ACC112 (cell line): Measurements from ENCODE around the gene HSFX4.
"Not testable (repeated sequence)": the region's sequence is repeated elsewhere in the genome, so short reads cannot be mapped to it uniquely, and the experiment has no call there.

Source experiments
- H2AFZ ChIP-seq: fragments of 200-600 bp; sonication (generic); one replicate; pipeline ENCODE4 v1.6.0; 2017; ENCODE audit warnings: antibody characterized with exemption, low read length; ENCODE audit not compliant: unreplicated experiment
- H3K27ac ChIP-seq: fragments of 200-600 bp; sonication (generic); 2 replicates; pipeline ENCODE4 v1.5.1; 2014; ENCODE audit warnings: low read depth, mild to moderate bottlenecking, antibody characterized with exemption, low read length, moderate library complexity
- H3K27me3 ChIP-seq: fragments of 200-600 bp; sonication (generic); 2 replicates; pipeline ENCODE4 v1.6.1; 2014; ENCODE audit warnings: mild to moderate bottlenecking, antibody characterized with exemption, low read length, moderate library complexity, mixed read lengths; ENCODE audit not compliant: insufficient read depth
- H3K36me3 ChIP-seq: fragments of 200-600 bp; sonication (generic); 2 replicates; pipeline ENCODE4 v1.6.1; 2016; ENCODE audit warnings: mild to moderate bottlenecking, antibody characterized with exemption, low read length, moderate library complexity, mixed read lengths; ENCODE audit not compliant: insufficient read depth
- H3K4me1 ChIP-seq: fragments of 200-600 bp; sonication (generic); one replicate; pipeline ENCODE4 v1.6.1; 2016; ENCODE audit warnings: low read length, mixed read lengths; ENCODE audit not compliant: insufficient read depth, unreplicated experiment, control insufficient read depth
- H3K4me3 ChIP-seq: fragments of 200-600 bp; sonication (generic); 2 replicates; pipeline ENCODE4 v1.5.1; 2014; ENCODE audit warnings: mild to moderate bottlenecking, low read depth, low read length
- H3K79me2 ChIP-seq: fragments of 200-600 bp; sonication (generic); one replicate; pipeline ENCODE4 v1.6.0; 2016; ENCODE audit warnings: low read length; ENCODE audit not compliant: control insufficient read depth, unreplicated experiment, insufficient read depth

Gene HSFX4, protein sequence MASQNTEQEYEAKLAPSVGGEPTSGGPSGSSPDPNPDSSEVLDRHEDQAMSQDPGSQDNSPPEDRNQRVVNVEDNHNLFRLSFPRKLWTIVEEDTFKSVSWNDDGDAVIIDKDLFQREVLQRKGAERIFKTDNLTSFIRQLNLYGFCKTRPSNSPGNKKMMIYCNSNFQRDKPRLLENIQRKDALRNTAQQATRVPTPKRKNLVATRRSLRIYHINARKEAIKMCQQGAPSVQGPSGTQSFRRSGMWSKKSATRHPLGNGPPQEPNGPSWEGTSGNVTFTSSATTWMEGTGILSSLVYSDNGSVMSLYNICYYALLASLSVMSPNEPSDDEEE

GRCh38 chrX:149929400-149929799, at the start of gene HSFX4:
HSFX4 (plus strand) TSS chrX:149929573; CDS start chrX:149929645, 72 bp downstream.
- not testable (repeated sequence) for H3K27me3 ChIP-seq, H3K27ac ChIP-seq, H3K4me1 ChIP-seq, H3K36me3 ChIP-seq, H3K4me3 ChIP-seq, H2AFZ ChIP-seq, H3K79me2 ChIP-seq

- peaks cover 5% of the 10 kb centered on the region for H3K4me1 ChIP-seq
- H3K27ac ChIP-seq: no peak within 1 kb of the TSS
These were observed 48.2 kb upstream of the HSFX4 start, which contains the start of gene MAGEA8 for GRCh38 chrX:149881081-149881711. MAGEA8 (plus strand) TSS chrX:149881183; CDS start chrX:149884273, 3,090 bp downstream.

DNA sequence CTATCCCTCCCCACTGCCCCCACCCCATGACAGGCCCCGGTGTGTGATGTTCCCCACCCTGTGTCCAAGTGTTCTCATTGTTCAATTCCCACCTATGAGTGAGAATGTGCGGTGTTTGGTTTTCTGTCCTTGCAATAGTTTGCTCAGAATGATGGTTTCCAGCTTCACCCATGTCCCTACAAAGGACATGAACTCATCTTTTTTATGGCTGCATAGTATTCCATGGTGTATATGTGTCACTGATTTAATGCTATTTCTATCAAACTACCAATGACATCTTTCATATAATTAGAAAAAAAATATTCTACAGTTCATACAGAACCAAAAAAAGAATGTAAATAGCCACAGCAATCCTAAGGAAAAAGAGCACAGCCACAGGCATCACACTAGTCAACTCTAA, 38.5 kb upstream of the HSFX4 start:
- H3K79me2 ChIP-seq, H3K27ac ChIP-seq, H3K27me3 ChIP-seq, H3K36me3 ChIP-seq, H3K4me3 ChIP-seq, H3K4me1 ChIP-seq, H2AFZ ChIP-seq: not testable (repeated sequence)

More at GRCh38 chrX:149881081-149881711, 48.2 kb upstream of the HSFX4 start, which contains the start of gene MAGEA8:
- H3K4me3 ChIP-seq: no peak within 1 kb of the TSS
- H3K79me2 ChIP-seq: no peaks in the 10 kb centered on the region
- H2AFZ ChIP-seq: no peak within 1 kb of the TSS
- peaks cover 8% of the 10 kb centered on the region; the same call in 1 of the 2 replicates for H3K27me3 ChIP-seq
- H3K36me3 ChIP-seq: no peaks in the 10 kb centered on the region

DNA sequence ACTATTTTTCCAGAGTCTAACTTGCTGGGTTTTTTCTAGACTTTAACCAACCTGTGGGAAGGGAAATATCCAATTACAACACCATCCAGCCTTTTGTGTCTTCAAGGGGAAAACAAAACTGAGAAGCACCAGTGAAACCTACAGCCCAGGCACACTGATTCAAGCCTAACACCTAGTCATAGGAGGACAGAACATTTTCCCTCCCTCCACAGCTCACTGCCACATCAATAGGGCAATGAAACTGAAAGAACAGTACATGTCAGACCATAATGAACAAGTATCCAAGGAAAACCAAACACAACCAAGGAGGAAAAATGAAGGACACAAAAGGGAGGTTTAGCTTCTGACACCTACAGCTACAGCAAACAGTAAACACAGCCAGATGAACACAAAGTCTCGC, 30.8 kb upstream of the HSFX4 start:
- Histone ChIP-seq H3K79me2 (no peaks in the 10 kb centered on the region), H2AFZ (no peak overlapping the region), H3K27me3 (peaks cover 29% of the 10 kb centered on the region; the same call in 1 of the 2 replicates), H3K36me3 (no peaks in the 10 kb centered on the region), H3K4me3 (no peak overlapping the region), H3K4me1 (no peaks in the 10 kb centered on the region), H3K27ac (no peak overlapping the region)

- no peaks in the 10 kb centered on the region for H3K79me2 ChIP-seq
- H2AFZ ChIP-seq: peak overlapping the region; percentile 81
- H3K27me3 ChIP-seq: peaks cover 15% of the 10 kb centered on the region; the same call in 1 of the 2 replicates
- no peaks in the 10 kb centered on the region for H3K4me1 ChIP-seq
- H3K4me3 ChIP-seq: peak overlapping the region; percentile 61
- H3K27ac ChIP-seq: no peak overlapping the region
- H3K36me3 ChIP-seq: no peaks in the 10 kb centered on the region
These were observed 25.3 kb upstream of the HSFX4 start for GRCh38 chrX:149903889-149904748.

DNA sequence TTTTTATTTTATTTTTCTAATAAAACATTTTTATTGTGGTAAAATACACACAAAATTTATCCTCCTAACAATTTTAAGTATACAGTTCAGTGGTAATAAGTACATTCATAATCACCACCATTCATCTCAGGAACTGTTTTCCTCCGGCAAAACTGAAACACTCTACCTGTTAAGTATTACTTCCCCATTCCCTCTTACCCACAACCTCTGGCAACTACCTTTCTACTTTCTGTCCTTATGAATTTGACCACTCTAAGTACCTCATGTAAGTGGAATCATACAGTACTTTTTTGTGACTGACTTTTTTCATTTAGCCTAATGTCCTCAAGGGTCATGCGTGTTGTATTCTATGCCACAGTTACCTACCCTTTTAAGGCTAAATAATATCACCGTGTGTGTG, 21.1 kb upstream of the HSFX4 start:
- H2AFZ ChIP-seq: no peak overlapping the region
- H3K27ac ChIP-seq: no peak overlapping the region
- no peaks in the 10 kb centered on the region for H3K79me2 ChIP-seq
- H3K36me3 ChIP-seq: no peaks in the 10 kb centered on the region
- no peak overlapping the region for H3K4me3 ChIP-seq
- H3K27me3 ChIP-seq: no peaks in the 10 kb centered on the region
- no peaks in the 10 kb centered on the region for H3K4me1 ChIP-seq

DNA sequence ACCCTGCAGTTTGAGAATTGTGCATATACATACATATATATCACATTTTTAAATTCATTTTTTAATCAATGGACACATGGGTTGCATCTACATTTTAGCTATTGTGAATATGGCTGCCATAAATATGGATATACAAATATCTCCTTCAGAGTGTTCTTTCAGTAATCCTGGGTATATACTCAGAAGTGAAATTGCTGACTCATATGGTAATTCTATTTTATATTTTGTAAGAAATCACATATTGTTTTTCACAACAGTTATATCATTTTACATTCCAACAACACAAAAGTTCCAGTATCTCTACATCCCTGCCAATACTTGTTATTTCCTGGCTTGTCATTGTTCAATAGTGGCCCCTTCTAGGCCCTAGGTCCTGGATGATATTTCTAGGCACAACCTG, 20.6 kb upstream of the HSFX4 start:
- Histone ChIP-seq H3K27ac (no peak overlapping the region), H3K79me2 (no peaks in the 10 kb centered on the region), H3K4me3 (no peak overlapping the region), H3K27me3 (no peaks in the 10 kb centered on the region), H2AFZ (no peak overlapping the region), H3K36me3 (no peaks in the 10 kb centered on the region), H3K4me1 (no peaks in the 10 kb centered on the region)

DNA sequence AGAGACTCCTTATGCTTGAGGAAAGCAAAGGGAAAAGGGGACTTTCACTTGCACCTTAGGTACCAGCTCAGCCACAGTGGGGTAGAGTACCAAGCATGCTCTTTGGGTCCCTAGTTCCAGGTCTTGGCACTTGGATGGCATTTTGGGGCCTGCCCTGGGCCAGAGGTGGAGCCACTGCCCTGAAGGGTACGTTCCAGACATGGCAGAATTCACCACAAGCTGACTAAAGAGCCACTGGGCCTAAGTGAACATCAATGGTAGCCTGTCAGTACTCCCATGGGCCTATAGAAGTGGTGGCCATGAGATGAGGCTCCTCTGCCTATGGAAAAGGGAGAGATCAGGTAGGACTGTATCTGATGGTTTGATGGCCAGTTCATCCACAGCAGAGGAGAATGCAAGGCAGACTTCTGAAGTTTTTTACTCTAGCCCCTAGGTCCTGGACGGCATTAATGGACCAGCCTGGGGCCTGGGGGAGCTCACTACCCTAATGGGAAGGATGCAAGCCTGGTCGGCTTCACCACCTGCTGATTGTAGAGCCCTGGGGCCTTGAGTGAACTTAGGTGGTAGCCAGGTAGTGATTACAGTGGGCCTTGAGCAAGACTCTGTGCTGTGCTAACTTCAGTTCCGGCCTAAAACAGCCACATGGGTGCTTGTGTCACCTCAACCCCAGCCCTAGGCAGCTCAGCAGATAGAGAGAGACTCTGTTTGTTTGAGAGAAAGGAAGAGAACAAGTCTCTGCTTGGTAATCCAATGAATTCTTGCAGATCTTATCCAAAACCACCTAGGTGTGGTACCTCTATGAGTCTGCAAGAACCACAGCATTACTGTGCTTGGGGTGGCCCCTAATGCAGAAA, 19.8 kb upstream of the HSFX4 start:
- no peaks in the 10 kb centered on the region for H3K36me3 ChIP-seq
- H3K27me3 ChIP-seq: no peaks in the 10 kb centered on the region
- no peaks in the 10 kb centered on the region for H3K4me1 ChIP-seq
- no peak overlapping the region for H3K4me3 ChIP-seq
- H3K79me2 ChIP-seq: no peaks in the 10 kb centered on the region
- no peak overlapping the region for H3K27ac ChIP-seq
- no peak overlapping the region for H2AFZ ChIP-seq

- H3K4me1 ChIP-seq: no peaks in the 10 kb centered on the region
- no peak overlapping the region for H2AFZ ChIP-seq
- no peaks in the 10 kb centered on the region for H3K36me3 ChIP-seq
- no peak overlapping the region for H3K4me3 ChIP-seq
- H3K79me2 ChIP-seq: no peaks in the 10 kb centered on the region
- H3K27ac ChIP-seq: no peak overlapping the region
- no peaks in the 10 kb centered on the region for H3K27me3 ChIP-seq
These were observed 19.1 kb upstream of the HSFX4 start for GRCh38 chrX:149910178-149910695.
